Measurements from ENCODE around the gene ZC3H6. TPM values are rescaled to one million over a fixed set of nuclear protein-coding genes. Genes with fewer than 3 reads are reported as not detected.

Gene ZC3H6
- total RNA-seq, 4 donors from 2014 or later: 10.3 to 38.5 (median 14.3) TPM

DNA sequence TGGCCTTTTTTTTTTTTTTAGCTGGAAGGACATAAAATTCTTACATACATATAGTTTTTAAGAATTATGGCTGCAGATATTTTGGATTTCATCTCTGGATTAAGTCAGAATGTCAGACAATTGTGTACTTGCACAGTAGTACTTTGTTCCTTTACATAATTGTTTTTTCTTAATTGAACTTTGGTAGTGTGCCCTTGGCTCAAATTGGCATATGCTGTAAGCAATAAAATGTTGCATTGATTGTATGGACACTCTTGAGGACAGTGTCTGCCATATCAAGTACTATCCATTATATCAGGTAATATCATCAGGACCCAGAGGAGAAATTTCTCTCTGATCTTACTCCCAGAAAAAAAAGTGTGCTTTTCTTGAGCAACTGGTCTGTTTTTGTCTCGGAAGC is 15.3 kb downstream of the ZC3H6 start:
- WGBS: 66% methylated on average over 1 of the region's 1 CpG
- DNase-seq (ENCODE audit: low spot score in 2 of 2): no peak
- peaks cover 3% of the 10 kb centered on the region for H3K4me1 ChIP-seq
- no peaks in the 10 kb centered on the region for H3K27me3 ChIP-seq
- no peak overlapping the region for H3K4me3 ChIP-seq
- TF ChIP-seq POLR2A (IDR thresholded peaks at IDR 0.05) (no peak), EP300 (IDR thresholded peaks at IDR 0.05) (no peak), POLR2AphosphoS5 (IDR thresholded peaks at IDR 0.05) (no peak)
- TF ChIP-seq, protein P1, sequence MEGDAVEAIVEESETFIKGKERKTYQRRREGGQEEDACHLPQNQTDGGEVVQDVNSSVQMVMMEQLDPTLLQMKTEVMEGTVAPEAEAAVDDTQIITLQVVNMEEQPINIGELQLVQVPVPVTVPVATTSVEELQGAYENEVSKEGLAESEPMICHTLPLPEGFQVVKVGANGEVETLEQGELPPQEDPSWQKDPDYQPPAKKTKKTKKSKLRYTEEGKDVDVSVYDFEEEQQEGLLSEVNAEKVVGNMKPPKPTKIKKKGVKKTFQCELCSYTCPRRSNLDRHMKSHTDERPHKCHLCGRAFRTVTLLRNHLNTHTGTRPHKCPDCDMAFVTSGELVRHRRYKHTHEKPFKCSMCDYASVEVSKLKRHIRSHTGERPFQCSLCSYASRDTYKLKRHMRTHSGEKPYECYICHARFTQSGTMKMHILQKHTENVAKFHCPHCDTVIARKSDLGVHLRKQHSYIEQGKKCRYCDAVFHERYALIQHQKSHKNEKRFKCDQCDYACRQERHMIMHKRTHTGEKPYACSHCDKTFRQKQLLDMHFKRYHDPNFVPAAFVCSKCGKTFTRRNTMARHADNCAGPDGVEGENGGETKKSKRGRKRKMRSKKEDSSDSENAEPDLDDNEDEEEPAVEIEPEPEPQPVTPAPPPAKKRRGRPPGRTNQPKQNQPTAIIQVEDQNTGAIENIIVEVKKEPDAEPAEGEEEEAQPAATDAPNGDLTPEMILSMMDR (IDR thresholded peaks at IDR 0.05): no peak
- no peaks in the 10 kb centered on the region for H3K9me3 ChIP-seq
- no peak overlapping the region for H3K27ac ChIP-seq
- no peaks in the 10 kb centered on the region for H3K36me3 ChIP-seq

- Histone ChIP-seq H3K27ac (no peak overlapping the region), H3K9me3 (no peaks in the 10 kb centered on the region), H3K4me3 (no peak overlapping the region), H3K36me3 (no peaks in the 10 kb centered on the region), H3K27me3 (no peaks in the 10 kb centered on the region), H3K4me1 (peaks cover 4% of the 10 kb centered on the region)
- TF ChIP-seq, protein P1 (IDR thresholded peaks at IDR 0.05): no peak
- no peak for TF ChIP-seq EP300 (IDR thresholded peaks at IDR 0.05)
- no peak for TF ChIP-seq POLR2AphosphoS5 (IDR thresholded peaks at IDR 0.05)
- TF ChIP-seq POLR2A (IDR thresholded peaks at IDR 0.05): no peak
- 90% methylated on average over 8 of the region's 8 CpGs for WGBS
- DNase-seq (ENCODE audit: low spot score in 2 of 2): no peak
Observed at GRCh38 chr2:112293636-112294401, 18.4 kb downstream of the ZC3H6 start.

- 66% methylated on average over 5 of the region's 5 CpGs for WGBS
- no peaks in the 10 kb centered on the region for H3K36me3 ChIP-seq
- H3K27me3 ChIP-seq: no peaks in the 10 kb centered on the region
- H3K9me3 ChIP-seq: no peaks in the 10 kb centered on the region
- TF ChIP-seq EP300 (IDR thresholded peaks at IDR 0.05) (no peak), POLR2A (IDR thresholded peaks at IDR 0.05) (no peak)
- TF ChIP-seq, protein P1 (IDR thresholded peaks at IDR 0.05): no peak
- no peak overlapping the region for H3K4me3 ChIP-seq
- H3K27ac ChIP-seq: no peak overlapping the region
- DNase-seq (ENCODE audit: low spot score in 2 of 2): no peak
- H3K4me1 ChIP-seq: peaks cover 4% of the 10 kb centered on the region
Observed at GRCh38 chr2:112295407-112296078, 20.1 kb downstream of the ZC3H6 start.

GRCh38 chr2:112296407-112296806 is 21.0 kb downstream of the ZC3H6 start:
- TF ChIP-seq POLR2A (IDR thresholded peaks at IDR 0.05): no peak
- no peak for TF ChIP-seq EP300 (IDR thresholded peaks at IDR 0.05)
- TF ChIP-seq, protein P1 (IDR thresholded peaks at IDR 0.05): no peak
- no peak for TF ChIP-seq POLR2AphosphoS5 (IDR thresholded peaks at IDR 0.05)
- peaks cover 4% of the 10 kb centered on the region for H3K4me1 ChIP-seq
- 84% methylated on average over 2 of the region's 2 CpGs for WGBS

DNA sequence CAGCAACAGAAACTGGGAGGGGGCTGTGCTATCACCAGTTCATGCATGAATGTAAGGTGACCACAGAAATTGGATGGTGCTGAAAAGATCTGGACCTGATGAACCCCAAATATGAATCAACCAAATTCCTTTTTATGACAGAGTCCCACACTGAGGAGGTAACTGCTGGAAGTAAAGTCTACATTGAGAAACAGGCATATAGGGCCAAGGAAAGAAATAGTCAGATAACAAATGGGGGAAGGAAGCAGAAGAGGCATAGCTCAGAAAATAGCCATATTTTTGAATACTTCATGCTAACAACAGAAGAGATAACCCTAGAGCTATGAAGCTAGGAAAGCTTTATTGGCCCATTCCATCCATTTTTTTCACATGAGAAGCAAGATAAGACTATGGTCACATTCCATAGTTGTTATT is 25.8 kb downstream of the ZC3H6 start:
- Histone ChIP-seq H3K9me3 (no peaks in the 10 kb centered on the region), H3K27ac (no peak overlapping the region), H3K4me1 (no peaks in the 10 kb centered on the region), H3K4me3 (no peak overlapping the region), H3K36me3 (peaks cover 22% of the 10 kb centered on the region), H3K27me3 (no peaks in the 10 kb centered on the region)
- TF ChIP-seq, protein P1 (IDR thresholded peaks at IDR 0.05): no peak
- TF ChIP-seq POLR2A (IDR thresholded peaks at IDR 0.05) (no peak), POLR2AphosphoS5 (IDR thresholded peaks at IDR 0.05) (no peak), EP300 (IDR thresholded peaks at IDR 0.05) (no peak)
- DNase-seq (ENCODE audit: low spot score in 2 of 2): no peak

More at GRCh38 chr2:112296407-112296806, 21.0 kb downstream of the ZC3H6 start:
- no peaks in the 10 kb centered on the region for H3K9me3 ChIP-seq
- no peak overlapping the region for H3K4me3 ChIP-seq
- H3K27ac ChIP-seq: no peak overlapping the region
- H3K36me3 ChIP-seq: peaks cover 6% of the 10 kb centered on the region
- DNase-seq (ENCODE audit: low spot score in 2 of 2): no peak
- H3K27me3 ChIP-seq: no peaks in the 10 kb centered on the region
